ENCODE data around the gene CEND1. TPM values are rescaled to one million over a fixed set of nuclear protein-coding genes. Genes with fewer than 3 reads are reported as not detected.

The CEND1 gene
- total and polyA plus RNA-seq, 2 donors (not counting 3 experiments of a cell fraction or from before 2014, with no cell fraction given) = 0.15 to 0.40 TPM

GRCh38 chr11:809287-810039 lies 19.6 kb upstream of the CEND1 start, which contains the start of gene RPLP2:
Gene RPLP2, plus strand, starts transcription at chr11:809967. Its CDS starts 268 bp downstream, at chr11:810235.
- Histone ChIP-seq H3K79me2 (ENCODE audit: control insufficient read depth, insufficient read depth, low read length) (peaks cover 41% of the 10 kb centered on the region), H3K9ac (replicated peaks; ENCODE audit: extremely low read depth, insufficient read depth, low read length) (peak within 1 kb of the TSS; percentile 97), H4K20me1 (replicated peaks; ENCODE audit: control insufficient read depth, extremely low read depth, insufficient read depth, low read length) (no peaks in the 10 kb centered on the region), H3K27ac (ENCODE audit: insufficient read depth, low read depth, low read length) (peak within 1 kb of the TSS; percentile 97), H3K9me1 (replicated peaks; ENCODE audit: control insufficient read depth, extremely low read depth, insufficient read depth, low read length) (no peaks in the 10 kb centered on the region), H3K4me3 (replicated peaks in 1 of 3; ENCODE audit: insufficient read depth in 1 of 3, low read depth in 1 of 3, low read length in 3 of 3) (peak within 1 kb of the TSS; percentile 77 to 90 (median 80)), H3K4me1 (ENCODE audit: control insufficient read depth, extremely low read depth, insufficient read depth, low read length) (peaks cover 26% of the 10 kb centered on the region), H3K4me2 (ENCODE audit: insufficient read depth, low read length) (peak within 1 kb of the TSS; percentile 96), H3K9me3 (replicated peaks; ENCODE audit: control insufficient read depth, insufficient read depth, low read length) (no peaks in the 10 kb centered on the region), H3K36me3 (ENCODE audit: control insufficient read depth in 2 of 2, extremely low read depth in 1 of 2, insufficient read depth in 2 of 2, low read length in 2 of 2) (peaks cover 5 to 25% of the 10 kb centered on the region in 2 experiments), H2AFZ (ENCODE audit: low read depth, low read length) (peak within 1 kb of the TSS; percentile 77), H3K27me3 (ENCODE audit: control insufficient read depth in 2 of 2, insufficient read depth in 2 of 2, low read length in 2 of 2) (no peaks in the 10 kb centered on the region)
- DNase-seq (ENCODE audit: low read depth, low spot score) = peak; percentile 96
- ChIA-PET POLR2A (interaction anchor here (0.9 to 1.8 kb wide), 4 partner anchors 10 to 34 kb away, joined by 3 to 23 read pairs (median 6); partner anchors contain the start of genes PNPLA2 and TSPAN4), CTCF (interaction anchor here (1.0 to 1.2 kb wide), 3 partner anchors 10 to 26 kb away, joined by 3 to 6 read pairs (median 4); partner anchors contain the start of genes PNPLA2 and SLC25A22)
- intact Hi-C loops (cut with micrococcal nuclease) (loop anchor here (1.0 kb wide), 3 partner anchors 10 to 35 kb away; no protein-coding TSS in a partner anchor), dilution Hi-C loops (cut with MboI; ENCODE audit: extremely low pct_ligation_motif_present, low sequenced_read_pairs) (no loop called here)
- no peak for TF ChIP-seq FOS (IDR thresholded peaks at IDR 0.05; ENCODE audit: borderline replicate concordance, insufficient read depth, low read length)
- TF ChIP-seq CTCF (IDR thresholded peaks at IDR 0.05; ENCODE audit: extremely low read depth in 1 of 2, insufficient read depth in 1 of 2, low read depth in 1 of 2, low read length in 2 of 2) = no peak
- peak; percentile 65 for TF ChIP-seq JUN (IDR thresholded peaks at IDR 0.05; ENCODE audit: borderline replicate concordance, insufficient read depth, insufficient read length, low read depth)
- TF ChIP-seq EZH2 (IDR thresholded peaks at IDR 0.05; ENCODE audit: borderline replicate concordance, low read depth, low read length, severe bottlenecking) = no peak
- peak; percentile 66 for TF ChIP-seq MYC (IDR thresholded peaks at IDR 0.05; ENCODE audit: low read depth, low read length)
- TF ChIP-seq MAX (IDR thresholded peaks at IDR 0.05; ENCODE audit: insufficient read depth, insufficient read length) = peak; percentile 30
- no peak for TF ChIP-seq GATA2 (IDR thresholded peaks at IDR 0.05; ENCODE audit: insufficient read depth, insufficient read length, low read depth, low read length)
- peak; percentile 92 for TF ChIP-seq POLR2A (IDR thresholded peaks at IDR 0.05; ENCODE audit: low read depth, low read length)
- peak; percentile 96 for TF ChIP-seq POLR2AphosphoS5 (IDR thresholded peaks at IDR 0.05; ENCODE audit: insufficient read depth, low read depth, low read length)
- peak; percentile 98 for FAIRE-seq
- no TSS peak for BruUV-seq (replicated peaks)
